GM19099 (cell line): ENCODE data around the gene FANCI.

Source experiments
- POLR2A ChIP-seq: IDR thresholded peaks from 3 replicates; pipeline ENCODE4 v1.6.1; 2011; ENCODE audit warnings: low read depth; ENCODE audit not compliant: insufficient read length; ENCODE audit errors: extremely low read depth

Gene FANCI

DNA sequence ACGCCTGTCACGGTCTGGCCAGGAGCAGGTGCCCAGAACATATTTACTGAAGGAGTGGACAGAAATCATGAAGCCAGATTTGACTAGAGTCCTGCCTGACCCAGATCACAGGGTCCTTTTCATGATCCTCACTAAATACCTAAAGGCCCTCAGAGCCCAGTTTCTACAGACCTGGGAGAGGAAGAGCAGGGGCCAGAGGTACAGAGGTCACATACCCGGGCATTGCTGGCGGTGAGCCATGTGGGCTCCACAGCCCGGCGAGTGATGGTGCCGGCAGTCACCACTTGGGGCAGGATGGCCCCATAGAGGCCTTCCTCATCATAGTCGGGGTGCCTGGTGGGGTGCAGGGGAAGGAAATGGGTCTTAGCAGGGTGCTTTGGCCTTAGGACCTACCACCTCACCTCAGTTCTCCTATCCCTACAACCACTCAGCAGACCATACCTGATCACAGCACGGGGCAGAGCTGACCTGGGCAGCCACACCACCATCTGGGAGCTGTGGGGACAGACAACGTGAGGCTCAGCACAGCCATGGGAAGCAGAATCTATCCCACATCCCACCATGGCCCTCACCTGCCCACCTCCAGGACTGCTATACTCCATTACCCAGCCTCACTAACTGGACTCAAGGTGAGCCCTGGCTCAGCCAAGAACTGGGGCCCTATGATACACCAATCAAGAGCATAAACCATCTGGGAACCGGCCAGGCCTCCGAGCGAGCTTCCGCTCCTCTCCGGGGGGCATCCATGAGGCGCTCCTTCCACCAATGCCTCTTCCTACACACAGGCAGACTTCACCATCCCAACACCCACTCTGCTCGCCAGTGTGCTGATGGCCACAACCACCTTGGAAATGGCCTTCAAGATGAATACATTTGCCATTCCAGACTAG lies 78.0 kb downstream of the FANCI start:
- TF ChIP-seq POLR2A, result peak; percentile 14

- no peak for TF ChIP-seq POLR2A
These were observed 79.0 kb downstream of the FANCI start for GRCh38 chr15:89322822-89323221.

DNA sequence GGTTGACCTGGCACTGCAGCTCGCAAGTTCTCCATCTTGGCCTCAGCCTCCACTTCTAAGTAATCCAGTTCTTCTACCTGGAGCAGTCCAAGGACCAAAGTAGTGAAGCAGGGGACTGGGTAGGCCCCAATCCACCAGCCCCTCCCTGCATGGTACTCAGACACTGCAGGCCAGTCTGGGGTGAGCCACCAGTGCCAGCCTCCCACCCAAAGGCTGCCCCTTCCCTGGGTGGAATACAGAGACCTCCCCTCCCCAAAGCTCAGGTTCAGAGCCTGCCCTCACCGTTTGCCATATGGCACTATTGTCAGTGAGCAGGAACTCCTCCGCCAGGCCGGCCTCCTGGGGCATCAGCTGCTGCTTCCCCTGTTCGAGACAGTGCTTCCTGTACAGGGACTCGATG lies 80.0 kb downstream of the FANCI start:
- no peak for TF ChIP-seq POLR2A

DNA sequence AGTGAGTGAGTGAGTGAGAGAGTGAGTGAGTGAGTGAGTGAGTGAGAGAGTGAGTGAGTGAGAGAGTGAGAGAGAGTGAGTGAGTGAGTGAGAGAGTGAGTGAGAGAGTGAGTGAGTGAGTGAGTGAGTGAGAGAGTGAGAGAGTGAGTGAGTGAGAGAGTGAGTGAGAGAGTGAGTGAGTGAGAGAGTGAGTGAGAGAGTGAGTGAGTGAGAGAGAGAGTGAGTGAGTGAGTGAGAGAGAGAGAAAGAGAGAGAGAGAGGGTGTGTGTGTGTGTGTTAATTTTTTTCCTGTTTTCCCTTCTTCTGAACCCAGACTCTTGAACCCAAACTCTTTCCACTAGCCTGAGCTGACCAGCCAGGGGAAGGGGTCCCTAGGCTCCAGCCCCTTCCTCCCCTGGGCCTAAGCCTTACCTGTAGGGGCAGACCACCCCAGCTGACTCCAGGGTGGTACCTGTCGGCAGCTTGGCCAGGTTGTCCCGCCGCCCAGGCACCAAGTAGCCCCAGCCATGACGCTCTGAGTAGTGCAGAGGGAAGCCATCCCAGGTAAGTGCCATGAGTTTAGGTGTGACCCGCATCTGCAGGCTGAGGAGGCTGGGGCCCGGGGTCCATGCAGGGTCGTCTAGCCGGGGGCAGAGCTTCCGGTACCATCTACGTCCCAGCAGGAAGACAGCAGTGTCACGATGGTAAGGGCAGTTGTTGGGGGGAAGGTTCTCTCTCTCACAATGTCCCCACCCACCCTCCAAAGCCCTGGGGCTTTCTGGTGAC lies 81.4 kb downstream of the FANCI start:
- no peak for TF ChIP-seq POLR2A

DNA sequence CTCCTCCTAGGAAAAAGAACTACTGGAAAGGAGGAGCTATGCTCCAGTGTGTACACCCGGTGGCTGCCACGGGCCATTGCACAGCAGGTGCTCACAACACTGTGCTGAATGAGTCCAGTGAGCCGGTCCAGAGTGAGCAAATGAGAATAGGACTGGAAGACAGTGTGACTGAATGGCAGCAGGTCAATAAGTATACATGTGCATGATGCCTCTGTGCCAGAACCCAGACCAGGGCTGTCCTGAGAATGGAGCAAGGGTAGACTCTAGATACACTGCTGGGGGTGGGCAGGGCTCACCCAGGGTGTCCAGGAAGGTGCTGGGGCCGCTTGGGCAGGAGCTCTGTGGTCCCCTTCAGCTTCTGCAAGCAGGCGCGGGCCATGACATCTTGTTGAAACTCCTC lies 82.5 kb downstream of the FANCI start:
- TF ChIP-seq POLR2A, result no peak

- TF ChIP-seq POLR2A, result no peak
These were observed 83.3 kb downstream of the FANCI start for GRCh38 chr15:89327113-89327512.

- TF ChIP-seq POLR2A, result no peak
These were observed 84.8 kb downstream of the FANCI start for GRCh38 chr15:89328398-89329254.

GRCh38 chr15:89329329-89330084 lies 85.7 kb downstream of the FANCI start:
- TF ChIP-seq POLR2A, result no peak

DNA sequence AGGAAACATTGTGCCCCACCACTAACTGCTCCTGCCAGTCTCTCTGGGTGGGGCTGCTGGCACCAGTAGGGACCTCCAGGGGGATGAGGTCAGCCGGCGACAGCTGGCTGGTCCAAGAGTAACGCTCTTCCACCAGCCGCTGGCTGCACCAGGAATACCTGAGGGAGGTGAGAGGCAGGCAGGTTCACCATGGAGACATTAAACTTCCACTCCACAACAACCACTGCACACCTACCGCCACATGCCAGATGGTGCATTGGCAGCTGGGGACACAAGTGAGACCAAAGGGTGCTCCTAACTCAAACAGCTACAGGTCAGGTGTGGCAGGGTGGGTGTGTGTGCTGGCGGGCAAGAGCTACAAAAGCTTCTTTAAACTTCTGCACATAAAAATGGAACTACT lies 86.3 kb downstream of the FANCI start:
- no peak for TF ChIP-seq POLR2A

GRCh38 chr15:89330881-89331595 lies 87.3 kb downstream of the FANCI start:
- TF ChIP-seq POLR2A, result no peak

GRCh38 chr15:89332446-89332845 lies 88.7 kb downstream of the FANCI start:
- no peak for TF ChIP-seq POLR2A

DNA sequence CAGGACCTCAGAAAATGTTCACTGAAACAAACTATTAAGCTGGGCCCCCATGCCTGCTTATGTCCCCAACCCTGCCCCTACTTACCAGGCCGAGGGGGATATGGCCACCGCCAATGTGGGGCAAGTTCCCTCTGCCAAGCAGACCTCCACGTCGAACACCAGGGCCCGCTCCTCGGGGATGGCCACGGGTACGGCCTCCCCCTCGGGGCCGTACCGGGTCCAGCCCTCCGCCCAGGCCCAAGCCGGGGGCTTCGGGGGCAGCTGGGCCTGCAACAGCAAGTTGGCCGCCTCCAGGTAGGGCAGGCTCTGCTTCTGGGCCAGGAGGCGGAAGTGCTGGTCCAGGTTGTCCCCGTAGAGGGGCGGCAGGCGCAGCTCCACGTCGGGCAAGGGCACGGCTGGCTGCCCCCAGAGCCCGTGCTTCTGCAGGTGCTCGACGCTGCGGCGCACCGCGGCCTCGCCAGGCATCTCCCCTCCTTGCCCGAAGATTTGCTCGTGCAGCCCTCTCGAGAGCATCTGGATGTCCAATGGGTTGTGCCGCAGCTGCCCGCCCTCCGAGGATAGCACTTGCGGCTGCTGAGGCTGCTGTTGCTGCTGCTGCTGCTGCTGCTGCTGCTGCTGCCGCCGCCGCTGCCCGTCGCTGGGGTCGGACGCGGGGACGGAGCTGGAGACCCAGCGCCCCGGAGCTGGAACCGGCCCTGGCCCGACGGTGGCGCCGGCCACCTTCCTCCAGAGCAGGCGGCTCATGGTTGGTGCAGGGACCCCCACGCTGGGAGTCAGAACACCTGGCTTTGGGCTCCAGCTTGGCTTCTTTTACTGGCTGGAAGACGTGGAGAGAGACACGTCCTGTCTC lies 89.5 kb downstream of the FANCI start:
- no peak for TF ChIP-seq POLR2A

GRCh38 chr15:89333959-89334509 lies 90.3 kb downstream of the FANCI start:
- no peak for TF ChIP-seq POLR2A
